MCF 10A (cell line): ENCODE results near the gene ATP5PO. TPM values are rescaled to one million over a fixed set of nuclear protein-coding genes. Genes with fewer than 3 reads are reported as not detected.
A peak's percentile ranks its signal among the peaks of the same experiment; 100 is the strongest.

Experiments
- BruUV-seq: library from RNA; stranded (reverse); fragments of 400-500 nt; replicated peaks from 2 replicates; lab custom pipeline; 2021; lab: Mats Ljungman, UMichigan
- CTCF ChIA-PET: fragments of 300-600 bp; sonication (Branson Sonifier 250); formaldehyde crosslinking; extraction: SDS; loops from one replicate; lab custom pipeline; 2021; ENCODE audit warnings: antibody characterized with exemption, inconsistent platforms; lab: Yijun Ruan, JAX
- POLR2A ChIA-PET: fragments of 300-600, 350-650 bp; sonication (Branson Sonifier 250); formaldehyde crosslinking; extraction: SDS; loops from one replicate; lab custom pipeline; 2020; ENCODE audit warnings: antibody characterized with exemption, inconsistent platforms; lab: Yijun Ruan, JAX
- DNase-seq: peaks from one replicate; pipeline ENCODE4 v3.0.0-alpha.2; 2018; ENCODE audit not compliant: unreplicated experiment
- H3K27ac Mint-ChIP-seq: one replicate; pipeline ENCODE4 v1.8.0; 2022; ENCODE audit warnings: mild to moderate bottlenecking, low read depth, mixed read lengths; ENCODE audit not compliant: unreplicated experiment
- H3K27me3 Mint-ChIP-seq: one replicate; pipeline ENCODE4 v1.8.0; 2022; ENCODE audit warnings: mixed read lengths; ENCODE audit not compliant: insufficient read depth, unreplicated experiment
- H3K36me3 Mint-ChIP-seq: one replicate; pipeline ENCODE4 v1.8.0; 2022; ENCODE audit warnings: mild to moderate bottlenecking, moderate library complexity, mixed read lengths; ENCODE audit not compliant: insufficient read depth, unreplicated experiment
- H3K4me1 Mint-ChIP-seq: one replicate; pipeline ENCODE4 v1.8.0; 2022; ENCODE audit warnings: mixed read lengths; ENCODE audit not compliant: insufficient read depth, unreplicated experiment
- H3K4me3 Mint-ChIP-seq: one replicate; pipeline ENCODE4 v1.8.0; 2022; ENCODE audit warnings: mild to moderate bottlenecking, moderate library complexity, mixed read lengths; ENCODE audit not compliant: unreplicated experiment
- H3K9me3 Mint-ChIP-seq: one replicate; pipeline ENCODE4 v1.8.0; 2022; ENCODE audit warnings: mixed read lengths; ENCODE audit not compliant: unreplicated experiment
- intact Hi-C: fragments of 100-400 bp; cut with micrococcal nuclease; formaldehyde crosslinking; loops from 2 replicates; pipeline ENCODE4 v1.14.1; 2022
- total RNA-seq: library from RNA; stranded (reverse); gene quantifications from 2 replicates; pipeline ENCODE4 v1.2.3, GENCODE V29; 2022
- TF ChIP-seq, protein P1 (sequence below): fragments of 200-600 bp; IDR thresholded peaks from one replicate; pipeline ENCODE4 v1.8.0; 2022; ENCODE audit warnings: antibody characterized with exemption, mild to moderate bottlenecking; ENCODE audit not compliant: unreplicated experiment

ATP5PO gene
- total RNA-seq, 1 experiment from 2014 or later, result 196 TPM

DNA sequence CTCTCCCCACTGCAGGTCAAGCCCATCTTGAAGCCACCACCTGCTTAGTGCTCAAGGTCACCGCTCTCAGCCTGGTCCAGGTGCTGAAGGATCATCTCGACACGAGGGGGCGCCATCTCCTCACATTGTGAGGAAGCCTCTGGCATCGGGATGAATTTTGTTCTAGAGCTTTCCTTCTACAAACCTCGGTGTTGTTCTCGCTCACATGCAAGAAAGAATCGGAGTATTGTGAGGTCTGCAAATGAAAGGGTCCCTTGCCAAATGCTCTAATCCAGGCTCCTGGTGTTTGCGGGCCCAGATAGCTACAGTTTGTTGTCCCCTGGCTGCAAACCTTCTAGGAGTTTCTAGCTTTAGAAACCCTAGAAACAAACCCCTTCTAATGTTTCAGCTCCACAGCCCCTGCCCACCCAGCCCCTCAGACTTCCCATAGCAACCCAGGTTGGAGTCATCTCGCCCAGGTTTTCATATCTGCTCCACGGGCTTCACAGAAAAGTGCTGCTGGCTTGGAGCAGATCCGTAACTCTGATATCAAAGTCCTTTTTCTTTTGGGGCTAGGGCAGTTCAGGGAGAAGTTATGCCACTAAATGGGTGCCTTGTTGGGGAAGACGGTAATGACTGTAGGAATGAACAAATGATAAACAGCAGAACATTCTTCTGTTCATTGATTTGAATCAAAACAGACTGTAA, 8.6 kb upstream of the ATP5PO start:
- Mint-ChIP-seq H3K4me1 (peaks cover 6% of the 10 kb centered on the region), H3K36me3 (no peaks in the 10 kb centered on the region), H3K9me3 (no peaks in the 10 kb centered on the region), H3K4me3 (no peak overlapping the region), H3K27ac (peak overlapping the region; percentile 53), H3K27me3 (no peaks in the 10 kb centered on the region)
- ChIA-PET POLR2A (interaction anchor here (0.6 to 3.7 kb wide), 12 partner anchors 9 to 436 kb away, joined by 3 to 27 read pairs (median 5); partner anchors contain the start of genes ATP5PO, MRPS6 and SLC5A3), CTCF (interaction anchor here (0.6 to 8.6 kb wide), 51 partner anchors 9 to 784 kb away, joined by 3 to 237 read pairs (median 4); partner anchors contain the start of genes MRPS6 and SLC5A3)
- TF ChIP-seq, protein P1, sequence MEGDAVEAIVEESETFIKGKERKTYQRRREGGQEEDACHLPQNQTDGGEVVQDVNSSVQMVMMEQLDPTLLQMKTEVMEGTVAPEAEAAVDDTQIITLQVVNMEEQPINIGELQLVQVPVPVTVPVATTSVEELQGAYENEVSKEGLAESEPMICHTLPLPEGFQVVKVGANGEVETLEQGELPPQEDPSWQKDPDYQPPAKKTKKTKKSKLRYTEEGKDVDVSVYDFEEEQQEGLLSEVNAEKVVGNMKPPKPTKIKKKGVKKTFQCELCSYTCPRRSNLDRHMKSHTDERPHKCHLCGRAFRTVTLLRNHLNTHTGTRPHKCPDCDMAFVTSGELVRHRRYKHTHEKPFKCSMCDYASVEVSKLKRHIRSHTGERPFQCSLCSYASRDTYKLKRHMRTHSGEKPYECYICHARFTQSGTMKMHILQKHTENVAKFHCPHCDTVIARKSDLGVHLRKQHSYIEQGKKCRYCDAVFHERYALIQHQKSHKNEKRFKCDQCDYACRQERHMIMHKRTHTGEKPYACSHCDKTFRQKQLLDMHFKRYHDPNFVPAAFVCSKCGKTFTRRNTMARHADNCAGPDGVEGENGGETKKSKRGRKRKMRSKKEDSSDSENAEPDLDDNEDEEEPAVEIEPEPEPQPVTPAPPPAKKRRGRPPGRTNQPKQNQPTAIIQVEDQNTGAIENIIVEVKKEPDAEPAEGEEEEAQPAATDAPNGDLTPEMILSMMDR, result peak; percentile 87
- intact Hi-C loops, result loop anchor here (2.0 kb wide), 5 partner anchors 53 to 425 kb away; no protein-coding TSS in a partner anchor
- no TSS peak for BruUV-seq
- DNase-seq, result peak; percentile 89

DNA sequence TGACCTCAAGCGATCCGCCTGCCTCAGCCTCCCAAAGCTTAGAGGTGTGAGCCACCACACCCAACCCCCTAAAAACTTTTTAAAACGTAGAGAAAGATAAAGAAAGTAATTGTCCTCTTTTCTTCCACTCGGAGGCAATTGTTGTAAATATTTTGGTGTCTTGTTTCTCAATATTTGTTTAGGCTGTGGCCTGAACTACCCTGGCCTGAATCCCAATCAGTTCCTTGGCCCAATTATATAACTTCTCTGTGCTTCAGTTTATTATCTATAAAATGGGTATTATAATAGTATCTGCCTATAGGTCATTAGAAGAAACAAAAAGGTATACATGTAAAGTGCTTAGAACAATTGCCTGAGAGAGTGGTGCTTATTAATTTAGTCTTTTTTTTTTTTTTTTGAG, 1.8 kb upstream of the ATP5PO start:
- H3K36me3 Mint-ChIP-seq, result peaks cover 27% of the 10 kb centered on the region
- TF ChIP-seq, protein P1, result no peak
- no peaks in the 10 kb centered on the region for H3K27me3 Mint-ChIP-seq
- no peak for DNase-seq
- no peak overlapping the region for H3K4me3 Mint-ChIP-seq
- CTCF ChIA-PET, result interaction anchor here (8.6 kb wide), 1 partner anchor 433 kb away, joined by 237 read pairs; no protein-coding TSS in a partner anchor
- no peaks in the 10 kb centered on the region for H3K9me3 Mint-ChIP-seq
- no peak overlapping the region for H3K27ac Mint-ChIP-seq
- no TSS peak for BruUV-seq
- intact Hi-C loops, result no loop called here
- POLR2A ChIA-PET, result no interaction called here
- H3K4me1 Mint-ChIP-seq, result peaks cover 22% of the 10 kb centered on the region

DNA sequence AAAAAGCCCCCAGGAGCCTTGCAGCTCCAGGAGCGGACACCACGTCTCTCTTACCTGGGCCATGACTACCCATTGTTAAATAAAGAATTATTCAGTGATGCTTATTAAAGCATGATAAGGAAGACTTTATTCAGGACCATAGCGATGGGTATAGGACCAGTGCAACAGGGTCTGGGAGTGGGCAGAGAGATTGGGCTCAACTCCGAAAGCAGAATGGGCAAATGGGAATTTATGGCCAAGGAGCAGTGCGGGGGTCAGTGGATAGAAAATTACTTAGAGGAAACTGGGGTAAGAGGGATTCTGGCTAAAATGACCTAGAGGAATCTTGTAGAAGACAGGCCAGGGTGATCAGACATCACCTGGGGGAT, 580 bp upstream of the ATP5PO start:
- intact Hi-C loops, result no loop called here
- CTCF ChIA-PET, result no interaction called here
- Mint-ChIP-seq H3K36me3 (peaks cover 35% of the 10 kb centered on the region), H3K9me3 (no peaks in the 10 kb centered on the region), H3K4me1 (peaks cover 22% of the 10 kb centered on the region), H3K27ac (no peak overlapping the region), H3K27me3 (no peaks in the 10 kb centered on the region), H3K4me3 (peak overlapping the region; percentile 95)
- no TSS peak for BruUV-seq
- TF ChIP-seq, protein P1, result no peak
- POLR2A ChIA-PET, result interaction anchor here (1.4 kb wide), 1 partner anchor 48 kb away, joined by 4 read pairs; no protein-coding TSS in a partner anchor
- no peak for DNase-seq

DNA sequence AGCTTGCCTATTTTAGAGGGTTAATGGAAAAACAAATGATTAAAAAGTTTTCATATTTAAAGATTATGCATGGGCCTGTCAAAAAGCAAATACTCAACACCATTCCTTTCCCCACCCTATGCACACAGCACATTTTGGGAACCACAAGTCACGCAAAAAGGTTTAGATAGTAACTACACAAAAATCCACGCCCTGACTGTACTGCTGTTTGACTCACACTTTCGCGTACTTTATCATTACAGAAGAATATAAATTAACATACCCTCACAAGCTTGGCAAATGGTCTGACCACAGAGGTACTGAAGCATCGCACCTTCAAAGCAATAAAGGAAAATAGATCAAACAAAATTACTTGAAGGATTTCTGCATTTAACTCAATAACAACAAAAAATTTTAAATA, 1.4 kb downstream of the ATP5PO start:
- no peaks in the 10 kb centered on the region for H3K27me3 Mint-ChIP-seq
- BruUV-seq, result no TSS peak
- ChIA-PET POLR2A (interaction anchor here (0.5 to 2.2 kb wide), 17 partner anchors 10 to 1270 kb away, joined by 3 to 10 read pairs (median 3); no protein-coding TSS in a partner anchor), CTCF (interaction anchor here (0.5 to 4.2 kb wide), 6 partner anchors 12 to 449 kb away, joined by 3 to 21 read pairs (median 6); no protein-coding TSS in a partner anchor)
- TF ChIP-seq, protein P1, result no peak
- peak overlapping the region; percentile 98 for H3K27ac Mint-ChIP-seq
- H3K4me1 Mint-ChIP-seq, result peaks cover 22% of the 10 kb centered on the region
- DNase-seq, result no peak
- H3K4me3 Mint-ChIP-seq, result peak overlapping the region; percentile 95
- peaks cover 55% of the 10 kb centered on the region for H3K36me3 Mint-ChIP-seq
- H3K9me3 Mint-ChIP-seq, result no peaks in the 10 kb centered on the region
- intact Hi-C loops, result no loop called here
